Duodenal mucosa (tissue), 2 donors: ENCODE data around the gene MOCS1.

Experiments
- H3K27ac ChIP-seq: one replicate; pipeline ENCODE4 v1.7.0; 2013; ENCODE audit warnings: low read depth, low read length
- H3K27me3 ChIP-seq, 2 donors: one replicate each; pipeline ENCODE4 v1.7.0; 2013; ENCODE audit warnings: low read length in 2 of 2, control low read depth in 1 of 2; ENCODE audit not compliant: insufficient read depth in 2 of 2, control insufficient read depth in 1 of 2
- H3K36me3 ChIP-seq, 2 donors: one replicate each; pipeline ENCODE4 v1.7.0; 2013; ENCODE audit warnings: low read length in 2 of 2, control low read depth in 1 of 2; ENCODE audit not compliant: insufficient read depth in 2 of 2, control insufficient read depth in 1 of 2
- H3K4me1 ChIP-seq, 2 donors: one replicate each; pipeline ENCODE4 v1.7.0; 2013; ENCODE audit warnings: low read length in 2 of 2, control low read depth in 1 of 2; ENCODE audit not compliant: insufficient read depth in 2 of 2, control insufficient read depth in 1 of 2
- H3K4me3 ChIP-seq, 2 donors: one replicate each; pipeline ENCODE4 v1.7.0; 2013; ENCODE audit warnings: low read length in 2 of 2, low read depth in 1 of 2
- H3K9ac ChIP-seq, 2 donors: one replicate each; pipeline ENCODE4 v1.7.0; 2013; ENCODE audit warnings: low read length in 2 of 2, low read depth in 1 of 2
- H3K9me3 ChIP-seq, 2 donors: one replicate each; pipeline ENCODE4 v1.7.0; 2013; ENCODE audit warnings: low read length in 2 of 2, control low read depth in 1 of 2; ENCODE audit not compliant: control insufficient read depth in 1 of 2

Gene MOCS1

DNA sequence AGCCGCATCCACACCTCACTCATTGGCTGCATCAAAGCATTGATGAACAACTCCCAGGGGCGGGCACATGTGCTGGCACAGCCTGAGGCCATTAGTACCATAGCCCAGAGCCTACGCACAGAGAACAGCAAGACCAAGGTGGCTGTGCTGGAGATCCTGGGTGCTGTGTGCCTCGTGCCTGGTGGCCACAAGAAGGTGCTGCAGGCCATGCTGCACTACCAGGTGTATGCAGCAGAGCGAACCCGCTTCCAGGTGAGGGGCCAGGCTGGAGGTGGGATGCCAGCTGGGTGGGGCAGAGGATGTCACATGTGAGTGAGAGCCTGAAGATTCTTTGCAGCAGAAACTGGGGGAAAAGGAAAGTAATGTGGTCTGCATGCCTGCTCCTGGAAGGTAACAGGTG lies 66.7 kb downstream of the MOCS1 start:
- H3K4me1 ChIP-seq = no peaks in the 10 kb centered on the region
- no peaks in the 10 kb centered on the region for H3K9me3 ChIP-seq
- no peak overlapping the region for H3K9ac ChIP-seq
- H3K4me3 ChIP-seq = no peak overlapping the region
- H3K36me3 ChIP-seq = no peaks in the 10 kb centered on the region
- no peaks in the 10 kb centered on the region for H3K27me3 ChIP-seq
- H3K27ac ChIP-seq = no peak overlapping the region

DNA sequence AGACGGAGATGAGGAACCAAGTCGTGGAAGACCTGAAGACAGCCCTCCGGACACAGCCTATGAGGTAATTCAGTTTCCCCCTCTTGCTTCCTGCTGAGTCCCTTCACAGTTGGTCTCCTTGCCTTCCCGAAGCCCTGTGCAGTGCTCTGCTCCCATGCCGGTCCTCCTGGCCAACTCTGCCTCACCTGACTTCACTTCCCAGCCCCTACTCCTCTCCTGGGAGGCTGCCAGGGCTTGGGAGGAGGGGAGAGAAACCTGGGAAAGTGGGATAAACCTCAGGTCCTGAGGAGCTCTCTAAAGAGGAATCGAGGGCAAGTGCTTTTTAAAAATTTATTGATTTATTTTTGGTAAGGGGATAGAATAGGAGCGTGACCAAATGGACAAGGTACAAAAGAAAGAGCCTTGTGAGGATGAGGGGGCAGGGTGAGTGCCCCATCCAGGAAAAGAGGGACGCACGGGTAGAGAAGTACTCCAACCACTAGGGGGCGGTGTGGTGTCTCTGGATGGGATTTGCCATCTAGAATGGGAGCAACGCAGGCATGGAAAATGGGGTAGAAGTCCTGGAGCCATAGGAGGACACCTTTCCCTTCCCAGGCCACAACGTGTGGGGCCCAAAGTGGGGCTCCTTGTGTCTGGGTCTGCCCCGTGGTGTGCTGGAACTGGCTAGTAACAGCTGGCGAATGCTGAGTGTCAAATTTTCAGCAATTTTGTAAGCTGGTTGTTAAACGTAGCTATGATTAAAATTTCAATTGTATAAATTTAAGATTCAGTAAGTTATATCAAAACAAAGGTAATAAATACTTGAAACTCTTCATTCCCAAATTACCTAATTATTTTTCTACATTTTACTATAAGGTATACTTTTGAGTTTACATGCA lies 69.0 kb downstream of the MOCS1 start:
- Histone ChIP-seq H3K36me3 (peaks cover 0 to 4% of the 10 kb centered on the region in 2 donors), H3K27ac (no peak overlapping the region), H3K9ac (no peak overlapping the region), H3K4me1 (no peaks in the 10 kb centered on the region), H3K27me3 (no peaks in the 10 kb centered on the region), H3K4me3 (no peak overlapping the region), H3K9me3 (no peaks in the 10 kb centered on the region)

DNA sequence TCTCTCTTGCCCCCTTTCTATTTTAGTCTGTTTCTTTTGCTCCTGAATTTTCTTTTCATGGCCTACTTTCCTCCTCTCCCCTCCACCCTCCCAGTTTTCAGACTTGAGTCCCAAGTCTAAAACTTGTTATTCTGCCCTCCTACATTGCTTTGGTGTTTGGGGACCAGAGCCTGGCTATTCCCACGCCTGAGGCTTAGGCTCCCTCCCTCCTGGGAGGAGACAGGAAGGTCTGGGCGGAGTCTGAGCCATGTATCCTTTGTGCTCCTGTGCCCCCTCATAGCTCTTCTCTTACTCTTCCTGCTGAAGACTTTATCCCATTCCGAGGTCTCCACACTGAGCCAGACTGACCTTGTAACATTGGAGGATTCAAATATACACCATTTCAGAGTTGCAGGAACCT lies 72.6 kb downstream of the MOCS1 start:
- H3K9me3 ChIP-seq = no peaks in the 10 kb centered on the region
- H3K4me1 ChIP-seq = no peaks in the 10 kb centered on the region
- no peak overlapping the region for H3K4me3 ChIP-seq
- no peak overlapping the region for H3K27ac ChIP-seq
- no peak overlapping the region for H3K9ac ChIP-seq
- H3K36me3 ChIP-seq = peaks cover 0 to 4% of the 10 kb centered on the region in 2 donors
- no peaks in the 10 kb centered on the region for H3K27me3 ChIP-seq

DNA sequence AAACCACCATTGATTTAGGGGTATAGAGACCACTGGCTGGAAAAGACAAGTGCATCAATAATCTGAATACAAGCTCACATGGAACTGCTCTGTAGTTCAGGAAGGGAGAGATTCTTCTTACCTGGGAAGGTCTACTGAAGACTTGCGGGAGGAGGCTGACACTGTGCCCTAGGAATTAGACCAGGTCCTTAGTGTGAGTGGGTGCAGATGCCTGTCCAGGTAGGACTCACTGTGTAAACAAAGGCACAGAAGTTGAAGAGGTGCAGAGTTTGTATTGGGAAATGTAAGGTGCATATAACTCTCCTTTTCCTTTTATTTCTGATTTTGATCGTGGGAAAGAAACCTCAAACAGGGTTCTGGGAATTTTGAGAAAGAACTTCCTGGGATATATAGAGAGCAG lies 75.2 kb downstream of the MOCS1 start:
- Histone ChIP-seq H3K27ac (no peak overlapping the region), H3K36me3 (peaks cover 0 to 4% of the 10 kb centered on the region in 2 donors), H3K4me3 (no peak overlapping the region), H3K9me3 (no peaks in the 10 kb centered on the region), H3K27me3 (no peaks in the 10 kb centered on the region), H3K9ac (no peak overlapping the region), H3K4me1 (no peaks in the 10 kb centered on the region)

DNA sequence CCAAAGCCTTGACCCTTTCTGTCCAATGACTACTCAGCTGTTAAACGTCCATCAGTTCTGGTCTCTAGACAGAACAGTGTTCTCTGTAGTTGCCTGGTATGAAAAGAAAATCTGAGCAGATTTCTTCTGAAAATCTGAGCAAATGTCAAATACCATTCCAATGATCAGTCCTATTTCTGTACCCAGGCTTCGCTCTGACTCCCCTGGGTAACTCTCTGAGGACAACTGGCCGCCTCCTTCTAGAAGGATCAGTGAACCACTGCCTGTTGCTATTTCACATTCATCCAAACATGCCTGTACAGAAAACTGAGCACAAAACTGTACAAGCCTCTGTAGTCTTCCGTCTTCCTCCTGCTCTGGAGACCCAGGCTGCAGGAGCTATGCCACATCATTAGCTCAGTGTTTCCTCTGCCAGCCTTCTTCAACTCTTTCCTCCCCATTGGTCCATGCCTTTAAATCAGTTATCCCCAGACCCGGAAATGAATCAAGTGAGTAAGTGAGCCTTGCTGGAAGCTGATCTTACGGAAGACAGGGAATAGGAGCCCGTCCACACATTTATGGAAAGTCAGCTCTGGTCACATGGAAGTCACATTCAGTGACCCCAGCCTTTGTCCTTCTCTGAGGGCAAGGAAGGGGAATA lies 78.8 kb downstream of the MOCS1 start:
- Histone ChIP-seq H3K4me3 (no peak overlapping the region), H3K4me1 (peaks cover 0 to under 1% of the 10 kb centered on the region in 2 donors), H3K27ac (no peak overlapping the region), H3K36me3 (no peaks in the 10 kb centered on the region), H3K9me3 (no peaks in the 10 kb centered on the region), H3K27me3 (no peaks in the 10 kb centered on the region), H3K9ac (no peak overlapping the region)
